HepG2 (cell line): ENCODE measurements around the gene L3MBTL1. TPM values are rescaled to one million over a fixed set of nuclear protein-coding genes. Genes with fewer than 3 reads are reported as not detected.
A peak's percentile ranks its signal among the peaks of the same experiment; 100 is the strongest.

Source experiments
- CBX5 ChIP-seq: sonication (generic); formaldehyde crosslinking; IDR thresholded peaks from 2 replicates; pipeline ENCODE4 v1.4.0; 2020; ENCODE audit warnings: missing genetic modification reagents, borderline replicate concordance
- DRAP1 ChIP-seq: IDR thresholded peaks from 2 replicates; pipeline ENCODE4 v1.6.1; 2016; ENCODE audit warnings: missing genetic modification reagents, missing compliant biosample characterization
- EHMT2 ChIP-seq: fragments of 200-600 bp; sonication (generic); IDR thresholded peaks from 2 replicates; pipeline ENCODE4 v1.7.0; 2017; ENCODE audit warnings: antibody characterized with exemption, low read depth, low read length, borderline replicate concordance
- ETS1 ChIP-seq: sonication (generic); formaldehyde crosslinking; IDR thresholded peaks from 2 replicates; pipeline ENCODE4 v1.4.0; 2020; ENCODE audit warnings: missing genetic modification reagents
- ETV6 ChIP-seq: sonication (generic); formaldehyde crosslinking; conservative IDR thresholded peaks from 2 replicates; pipeline ENCODE4 v1.4.0; 2020; ENCODE audit warnings: missing genetic modification reagents
- GZF1 ChIP-seq: sonication (generic); formaldehyde crosslinking; IDR thresholded peaks from 2 replicates; pipeline ENCODE4 v1.5.1; 2020; ENCODE audit warnings: mild to moderate bottlenecking, missing genetic modification reagents
- KLF12 ChIP-seq: sonication (generic); formaldehyde crosslinking; IDR thresholded peaks from 2 replicates; pipeline ENCODE4 v1.4.0; 2020; ENCODE audit warnings: missing genetic modification reagents, borderline replicate concordance
- MED13 ChIP-seq: sonication (generic); formaldehyde crosslinking; IDR thresholded peaks from 2 replicates; pipeline ENCODE4 v1.5.0; 2020; ENCODE audit warnings: missing genetic modification reagents
- MIER2 ChIP-seq: IDR thresholded peaks from 2 replicates; pipeline ENCODE4 v1.6.1; 2016; ENCODE audit warnings: missing biosample characterization, missing genetic modification reagents
- MTF1 ChIP-seq: sonication (generic); formaldehyde crosslinking; IDR thresholded peaks from 2 replicates; pipeline ENCODE4 v1.5.0; 2020; ENCODE audit warnings: missing genetic modification reagents
- NFAT5 ChIP-seq: sonication (generic); formaldehyde crosslinking; IDR thresholded peaks from 2 replicates; pipeline ENCODE4 v1.4.0; 2020; ENCODE audit warnings: missing genetic modification reagents
- NFE2L1 ChIP-seq: sonication (generic); formaldehyde crosslinking; IDR thresholded peaks from 2 replicates; pipeline ENCODE4 v1.4.0; 2020; ENCODE audit warnings: missing genetic modification reagents, mild to moderate bottlenecking, borderline replicate concordance
- NFIC ChIP-seq: IDR thresholded peaks from 2 replicates; pipeline ENCODE4 v1.6.1; 2012; ENCODE audit warnings: mild to moderate bottlenecking, low read length, inconsistent platforms
- NKX3-1 ChIP-seq: sonication (generic); formaldehyde crosslinking; IDR thresholded peaks from 2 replicates; pipeline ENCODE4 v1.5.0; 2020; ENCODE audit warnings: missing genetic modification reagents
- POLR2A ChIP-seq, 2 experiments: IDR thresholded peaks; 2 replicates each; pipeline ENCODE4 v1.6.1; 2011; ENCODE audit warnings: low read depth in 2 of 2, low read length in 2 of 2, mild to moderate bottlenecking in 1 of 2, moderate library complexity in 1 of 2; ENCODE audit not compliant: insufficient read depth in 1 of 2
- SALL1 ChIP-seq: sonication (generic); formaldehyde crosslinking; IDR thresholded peaks from 2 replicates; pipeline ENCODE4 v1.8.0; 2022; ENCODE audit warnings: mild to moderate bottlenecking, missing genetic modification reagents
- SMARCC2 ChIP-seq: fragments of 450-650 bp; IDR thresholded peaks from 2 replicates; pipeline ENCODE4 v1.6.1; 2017; ENCODE audit warnings: antibody characterized with exemption, mild to moderate bottlenecking
- THAP11 ChIP-seq: IDR thresholded peaks from 2 replicates; pipeline ENCODE4 v1.6.1; 2016; ENCODE audit warnings: missing biosample characterization, missing genetic modification reagents
- USF2 ChIP-seq, 2 experiments: sonication (generic) in 1 of 2; formaldehyde crosslinking in 1 of 2; IDR thresholded peaks; 2 replicates each; pipeline versions ENCODE4 v1.5.1 to v1.6.1; 2011 to 2020; ENCODE audit warnings: borderline replicate concordance in 1 of 2, low read depth in 1 of 2, low read length in 1 of 2, mild to moderate bottlenecking in 1 of 2, missing genetic modification reagents in 1 of 2, moderate library complexity in 1 of 2
- ZFAT ChIP-seq: sonication (generic); formaldehyde crosslinking; conservative IDR thresholded peaks from 2 replicates; pipeline ENCODE4 v1.8.1; 2023; ENCODE audit warnings: missing genetic modification reagents, inconsistent platforms
- ZMYM4 ChIP-seq: sonication (generic); formaldehyde crosslinking; IDR thresholded peaks from 2 replicates; pipeline ENCODE4 v1.8.1; 2023; ENCODE audit warnings: mild to moderate bottlenecking, missing genetic modification reagents
- ZNF841 ChIP-seq: sonication (generic); formaldehyde crosslinking; IDR thresholded peaks from 2 replicates; pipeline ENCODE4 v1.8.1; 2023; ENCODE audit warnings: missing genetic modification reagents, borderline replicate concordance
- ZNF879 ChIP-seq: sonication (generic); formaldehyde crosslinking; IDR thresholded peaks from 2 replicates; pipeline ENCODE4 v1.8.1; 2023; ENCODE audit warnings: missing genetic modification reagents
- polyA plus RNA-seq, 8 experiments: library from polyadenylated mRNA; depleted of rRNA in 3 of 8; stranded (reverse) in 7 of 8; unstranded in 1 of 8; fragments of >200 nt; fragmentation: Illumina TruSeq in 4 of 8; extraction: Trizol in 4 of 8; gene quantifications; 2 replicates each; pipeline versions ENCODE4 v1.2.1 to v1.2.3, GENCODE V29; 2011 to 2016; ENCODE audit warnings: low read depth in 4 of 8, missing spikeins in 1 of 8, mixed read lengths in 1 of 8; ENCODE audit not compliant: insufficient read depth in 1 of 8
- total RNA-seq, 5 experiments: library from RNA; depleted of rRNA; stranded (reverse); fragments of >200 nt; fragmentation: Illumina TruSeq; extraction: Trizol; gene quantifications; 2 replicates each; pipeline ENCODE4 v1.2.3, GENCODE V29; 2016; ENCODE audit warnings: low read depth in 1 of 5

L3MBTL1 gene
- total and polyA plus RNA-seq, 2 of the 13 experiments (the other 11 are each of a cell fraction or from before 2014, with no cell fraction given) = 9.0 to 17.8 TPM

- TF ChIP-seq NFAT5 (CRISPR knock-in tag) = no peak
- TF ChIP-seq ETS1 (CRISPR knock-in tag) = no peak
- no peak for TF ChIP-seq NFIC
- no peak for TF ChIP-seq ZFAT (CRISPR knock-in tag)
- no peak for TF ChIP-seq SMARCC2
- TF ChIP-seq ZNF879 (CRISPR knock-in tag) = no peak
- no peak for TF ChIP-seq NFE2L1 (CRISPR knock-in tag)
- TF ChIP-seq MTF1 (CRISPR knock-in tag) = no peak
- peak; percentile 48; the same call in 1 of the 2 replicates for TF ChIP-seq SALL1 (CRISPR knock-in tag)
- no peak for TF ChIP-seq ETV6 (CRISPR knock-in tag)
- TF ChIP-seq NKX3-1 (CRISPR knock-in tag) = no peak
- no peak for TF ChIP-seq MED13 (CRISPR knock-in tag)
- no peak for TF ChIP-seq KLF12
- TF ChIP-seq ZNF841 (CRISPR knock-in tag) = no peak
- TF ChIP-seq EHMT2 = peak; percentile 38; the same call in 1 of the 2 replicates
- TF ChIP-seq DRAP1 (CRISPR knock-in tag) = no peak
- TF ChIP-seq MIER2 (CRISPR knock-in tag) = no peak
- no peak for TF ChIP-seq POLR2A (IDR thresholded peaks at IDR 0.05; ENCODE audit: insufficient read depth in 1 of 2, low read depth in 2 of 2, low read length in 2 of 2)
- TF ChIP-seq GZF1 (CRISPR knock-in tag) = no peak
- peak; percentile 49; the same call in 1 of the 2 replicates for TF ChIP-seq ZMYM4 (CRISPR knock-in tag)
- TF ChIP-seq THAP11 (CRISPR knock-in tag) = no peak
- TF ChIP-seq CBX5 (CRISPR knock-in tag) = no peak
- no peak for TF ChIP-seq USF2 (IDR thresholded peaks at IDR 0.05; ENCODE audit: low read depth, low read length)
- peak; percentile 55; the same call in 1 of the 2 replicates for TF ChIP-seq USF2 (CRISPR knock-in tag; IDR thresholded peaks at IDR 0.05; ENCODE audit: borderline replicate concordance)
Measured at GRCh38 chr20:43584448-43585136, 77.1 kb downstream of the L3MBTL1 start (continued).
